Uterus (tissue), 4 donors: ENCODE data around the gene TTC29. TPM values are rescaled to one million over a fixed set of nuclear protein-coding genes. Genes with fewer than 3 reads are reported as not detected.

Experiments used
- DNase-seq, 2 donors: peaks; one replicate each; pipeline ENCODE4 v3.0.0-alpha.2; 2019 to 2020
- H3K27ac ChIP-seq, 2 donors: fragments of 200-600 bp; sonication (generic); 1 replicate in 1 of 2; 2 replicates in 1 of 2; pipeline ENCODE4 v1.5.1; 2016 to 2018
- H3K27me3 ChIP-seq, 2 donors: fragments of 200-600 bp; sonication (generic); one replicate each; pipeline ENCODE4 v1.5.1; 2018 to 2019; ENCODE audit warnings: control low read depth in 1 of 2
- H3K36me3 ChIP-seq, 2 donors: fragments of 200-600 bp; sonication (generic); one replicate each; pipeline ENCODE4 v1.5.1; 2019; ENCODE audit warnings: control low read depth in 1 of 2
- H3K4me1 ChIP-seq, 2 donors: fragments of 200-600 bp; sonication (generic); one replicate each; pipeline ENCODE4 v1.5.1; 2018 to 2019; ENCODE audit warnings: control low read depth in 1 of 2
- H3K4me3 ChIP-seq, 2 donors: fragments of 200-600 bp; sonication (generic); 1 replicate in 1 of 2; 2 replicates in 1 of 2; pipeline ENCODE4 v1.5.1; 2018 to 2019; ENCODE audit warnings: mild to moderate bottlenecking in 1 of 2
- H3K9me3 ChIP-seq, 2 donors: fragments of 200-600 bp; sonication (generic); one replicate each; pipeline ENCODE4 v1.5.1; 2019; ENCODE audit warnings: control low read depth in 1 of 2
- CTCF ChIP-seq, 4 experiments: fragments of 200-600 bp in 2 of 4; fragments of 450-650 bp in 2 of 4; sonication (generic) in 2 of 4; IDR thresholded peaks; one replicate each; pipeline ENCODE4 v1.5.1; 2016 to 2019; ENCODE audit warnings: antibody characterized with exemption in 4 of 4, mild to moderate bottlenecking in 2 of 4, moderate library complexity in 1 of 4
- POLR2A ChIP-seq, 2 donors: fragments of 450-650 bp; IDR thresholded peaks; one replicate each; pipeline ENCODE4 v1.6.1; 2016; ENCODE audit warnings: antibody characterized with exemption in 2 of 2, mild to moderate bottlenecking in 1 of 2, moderate library complexity in 1 of 2
- intact Hi-C: fragments of 100-400 bp; cut with DNase I; formaldehyde crosslinking; loops from one replicate; pipeline ENCODE4 v1.15.1; 2023; ENCODE audit warnings: low total_unique reads
- total RNA-seq, 4 donors: library from RNA; depleted of rRNA in 3 of 4; stranded (reverse); fragments of >200 nt in 3 of 4; gene quantifications; one replicate each; pipeline versions ENCODE4 v1.1.0 to v1.2.4, GENCODE V29; 2014 to 2023
- donor health status: DM: yes; HTN: yes; CAD: no.

The TTC29 gene
- total RNA-seq, 4 donors from 2014 or later = 2.1 TPM; not detected in 3

- no peak overlapping the region for H3K27ac ChIP-seq
- H3K4me1 ChIP-seq = no peaks in the 10 kb centered on the region
- no peaks in the 10 kb centered on the region for H3K36me3 ChIP-seq
- H3K9me3 ChIP-seq = no peaks in the 10 kb centered on the region
- intact Hi-C loops = no loop called here
- no peak for DNase-seq
- no peak overlapping the region for H3K4me3 ChIP-seq
- H3K27me3 ChIP-seq = no peaks in the 10 kb centered on the region
- no peak for TF ChIP-seq POLR2A (IDR thresholded peaks at IDR 0.05)
- no peak for TF ChIP-seq CTCF (IDR thresholded peaks at IDR 0.05)
These were observed 29.4 kb upstream of the TTC29 start for GRCh38 chr4:146975036-146975435.

GRCh38 chr4:146972036-146972435 is 26.4 kb upstream of the TTC29 start:
- no peaks in the 10 kb centered on the region for H3K27me3 ChIP-seq
- no peaks in the 10 kb centered on the region for H3K4me1 ChIP-seq
- no peaks in the 10 kb centered on the region for H3K36me3 ChIP-seq
- DNase-seq = no peak
- no peak for TF ChIP-seq CTCF (IDR thresholded peaks at IDR 0.05)
- no peak for TF ChIP-seq POLR2A (IDR thresholded peaks at IDR 0.05)
- intact Hi-C loops = no loop called here
- no peaks in the 10 kb centered on the region for H3K9me3 ChIP-seq
- no peak overlapping the region for H3K4me3 ChIP-seq
- no peak overlapping the region for H3K27ac ChIP-seq

DNA sequence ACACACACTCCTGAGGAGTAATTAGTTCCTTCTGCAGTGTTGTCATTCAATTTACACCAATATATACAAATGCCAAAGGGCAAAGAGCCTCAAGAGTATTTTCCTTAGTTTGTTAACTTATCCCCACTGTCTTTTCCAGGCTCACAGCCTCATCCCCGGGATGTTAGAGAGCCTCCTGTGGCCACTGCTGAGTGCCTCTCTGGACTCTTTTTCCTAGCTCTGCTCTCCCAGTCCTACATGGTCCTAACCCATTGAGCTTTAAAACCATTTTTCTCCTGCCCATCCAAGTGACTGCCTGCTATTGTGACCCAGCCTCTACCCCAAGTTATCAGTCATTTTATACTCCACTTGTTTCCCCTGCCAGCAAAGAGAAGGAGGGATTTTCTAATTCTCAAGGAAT is 23.5 kb upstream of the TTC29 start:
- TF ChIP-seq CTCF (IDR thresholded peaks at IDR 0.05) (no peak), POLR2A (IDR thresholded peaks at IDR 0.05) (no peak)
- Histone ChIP-seq H3K27me3 (no peaks in the 10 kb centered on the region), H3K27ac (no peak overlapping the region), H3K9me3 (no peaks in the 10 kb centered on the region), H3K4me1 (no peaks in the 10 kb centered on the region), H3K4me3 (no peak overlapping the region), H3K36me3 (no peaks in the 10 kb centered on the region)
- intact Hi-C loops = no loop called here
- no peak for DNase-seq

- intact Hi-C loops = no loop called here
- no peaks in the 10 kb centered on the region for H3K36me3 ChIP-seq
- no peaks in the 10 kb centered on the region for H3K9me3 ChIP-seq
- no peaks in the 10 kb centered on the region for H3K27me3 ChIP-seq
- no peak overlapping the region for H3K27ac ChIP-seq
- no peak overlapping the region for H3K4me3 ChIP-seq
- no peak for DNase-seq
- TF ChIP-seq POLR2A (IDR thresholded peaks at IDR 0.05) (no peak), CTCF (IDR thresholded peaks at IDR 0.05) (no peak)
- no peaks in the 10 kb centered on the region for H3K4me1 ChIP-seq
These were observed 15.0 kb upstream of the TTC29 start for GRCh38 chr4:146960634-146961033.

DNA sequence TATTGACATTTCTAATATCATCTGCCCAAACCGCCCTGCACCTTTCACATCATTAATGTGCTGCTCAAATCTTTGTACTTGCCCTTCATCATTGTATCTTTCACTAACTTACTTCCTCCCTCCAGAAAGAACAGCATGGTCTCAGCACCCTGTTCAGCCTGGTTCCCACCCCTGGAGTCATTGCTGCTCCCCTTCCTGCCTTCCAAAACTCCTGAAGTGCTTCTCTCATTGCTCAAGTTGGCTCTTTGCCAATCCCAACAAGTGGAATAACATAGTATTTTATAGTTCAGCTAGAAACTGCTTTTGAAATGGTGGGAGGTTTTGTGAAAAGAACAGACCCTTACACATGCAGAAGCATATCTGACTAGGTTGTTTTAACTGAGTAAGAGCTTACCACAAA is 14.0 kb upstream of the TTC29 start:
- no peaks in the 10 kb centered on the region for H3K27me3 ChIP-seq
- no peak for TF ChIP-seq CTCF (IDR thresholded peaks at IDR 0.05)
- no peak for TF ChIP-seq POLR2A (IDR thresholded peaks at IDR 0.05)
- DNase-seq = no peak
- no peak overlapping the region for H3K27ac ChIP-seq
- no peaks in the 10 kb centered on the region for H3K9me3 ChIP-seq
- intact Hi-C loops = no loop called here
- no peaks in the 10 kb centered on the region for H3K4me1 ChIP-seq
- H3K4me3 ChIP-seq = no peak overlapping the region
- no peaks in the 10 kb centered on the region for H3K36me3 ChIP-seq
